GM12874 (cell line): ENCODE data around the gene ASB6.

Experiments used
- TF ChIP-seq, protein P1 (sequence below): IDR thresholded peaks from 2 replicates; pipeline ENCODE4 v1.5.1; 2011; ENCODE audit warnings: low read depth, mild to moderate bottlenecking, control low read depth, low read length, moderate library complexity; ENCODE audit not compliant: insufficient read depth

Gene ASB6

GRCh38 chr9:129602598-129603415 lies 39.1 kb downstream of the ASB6 start:
- TF ChIP-seq, protein P1, sequence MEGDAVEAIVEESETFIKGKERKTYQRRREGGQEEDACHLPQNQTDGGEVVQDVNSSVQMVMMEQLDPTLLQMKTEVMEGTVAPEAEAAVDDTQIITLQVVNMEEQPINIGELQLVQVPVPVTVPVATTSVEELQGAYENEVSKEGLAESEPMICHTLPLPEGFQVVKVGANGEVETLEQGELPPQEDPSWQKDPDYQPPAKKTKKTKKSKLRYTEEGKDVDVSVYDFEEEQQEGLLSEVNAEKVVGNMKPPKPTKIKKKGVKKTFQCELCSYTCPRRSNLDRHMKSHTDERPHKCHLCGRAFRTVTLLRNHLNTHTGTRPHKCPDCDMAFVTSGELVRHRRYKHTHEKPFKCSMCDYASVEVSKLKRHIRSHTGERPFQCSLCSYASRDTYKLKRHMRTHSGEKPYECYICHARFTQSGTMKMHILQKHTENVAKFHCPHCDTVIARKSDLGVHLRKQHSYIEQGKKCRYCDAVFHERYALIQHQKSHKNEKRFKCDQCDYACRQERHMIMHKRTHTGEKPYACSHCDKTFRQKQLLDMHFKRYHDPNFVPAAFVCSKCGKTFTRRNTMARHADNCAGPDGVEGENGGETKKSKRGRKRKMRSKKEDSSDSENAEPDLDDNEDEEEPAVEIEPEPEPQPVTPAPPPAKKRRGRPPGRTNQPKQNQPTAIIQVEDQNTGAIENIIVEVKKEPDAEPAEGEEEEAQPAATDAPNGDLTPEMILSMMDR: no peak

- TF ChIP-seq, protein P1: no peak
These were observed 40.8 kb downstream of the ASB6 start for GRCh38 chr9:129601082-129601674.

DNA sequence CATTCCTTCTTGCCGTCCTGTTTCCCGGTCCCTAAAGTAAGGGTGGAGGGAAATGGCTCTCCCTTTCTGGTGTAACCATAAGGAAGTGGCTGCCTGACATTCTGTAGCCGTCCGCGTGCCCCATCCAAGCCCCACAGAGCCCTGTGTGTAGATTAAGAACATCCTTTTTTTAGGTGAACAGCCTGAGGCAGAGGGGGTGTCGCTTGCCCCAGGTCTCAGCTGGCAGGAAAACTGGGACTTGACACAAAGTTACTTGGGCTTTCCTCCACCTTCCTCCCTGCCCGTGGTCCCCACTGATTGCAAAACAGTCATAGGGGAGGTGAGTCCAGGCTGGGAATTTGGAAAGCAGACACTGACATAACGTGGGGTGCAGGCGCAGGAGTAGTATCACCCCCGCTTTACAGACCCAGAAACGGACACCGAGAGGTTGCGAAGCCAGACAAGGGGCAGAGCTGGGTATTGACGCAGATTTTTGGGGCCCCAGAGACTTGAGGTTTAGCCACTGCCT lies 43.8 kb downstream of the ASB6 start:
- TF ChIP-seq, protein P1: no peak

DNA sequence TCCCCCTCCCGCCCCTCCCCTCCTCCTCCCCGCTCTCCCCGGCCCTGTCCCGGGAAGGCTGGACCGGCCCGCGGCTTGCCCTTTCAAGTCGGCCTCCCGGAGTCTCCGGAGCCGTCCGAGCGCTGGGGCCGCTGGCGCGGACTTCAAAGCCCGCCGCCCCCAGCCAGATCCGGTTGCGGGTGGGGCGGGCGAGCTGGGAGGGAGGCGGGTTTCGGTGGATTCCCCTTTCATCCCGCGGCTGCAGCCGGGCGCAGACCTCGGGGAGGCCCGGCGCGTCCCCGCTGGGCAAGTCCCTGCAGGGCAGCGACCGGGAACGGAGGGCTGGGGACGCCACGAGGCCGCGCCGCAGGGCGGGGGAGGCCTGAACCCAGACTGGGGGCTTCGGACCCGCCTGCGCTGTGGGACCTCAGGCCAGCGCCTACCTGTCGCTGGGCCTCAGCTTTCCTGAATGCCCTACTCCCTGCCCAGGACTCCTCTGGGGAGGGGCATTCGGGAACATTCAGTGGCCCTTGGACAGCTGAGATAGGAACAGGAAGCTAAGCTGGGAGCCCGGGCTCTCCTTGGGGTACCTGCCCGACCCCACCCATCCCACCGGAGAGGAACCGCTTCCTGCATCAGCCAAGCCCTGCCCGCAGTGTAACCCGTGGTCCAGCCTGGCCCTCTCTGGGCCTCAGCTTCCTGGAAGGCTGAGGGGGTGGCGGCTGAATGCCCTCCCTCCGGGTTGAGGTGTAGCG lies 44.4 kb downstream of the ASB6 start:
- TF ChIP-seq, protein P1: no peak

DNA sequence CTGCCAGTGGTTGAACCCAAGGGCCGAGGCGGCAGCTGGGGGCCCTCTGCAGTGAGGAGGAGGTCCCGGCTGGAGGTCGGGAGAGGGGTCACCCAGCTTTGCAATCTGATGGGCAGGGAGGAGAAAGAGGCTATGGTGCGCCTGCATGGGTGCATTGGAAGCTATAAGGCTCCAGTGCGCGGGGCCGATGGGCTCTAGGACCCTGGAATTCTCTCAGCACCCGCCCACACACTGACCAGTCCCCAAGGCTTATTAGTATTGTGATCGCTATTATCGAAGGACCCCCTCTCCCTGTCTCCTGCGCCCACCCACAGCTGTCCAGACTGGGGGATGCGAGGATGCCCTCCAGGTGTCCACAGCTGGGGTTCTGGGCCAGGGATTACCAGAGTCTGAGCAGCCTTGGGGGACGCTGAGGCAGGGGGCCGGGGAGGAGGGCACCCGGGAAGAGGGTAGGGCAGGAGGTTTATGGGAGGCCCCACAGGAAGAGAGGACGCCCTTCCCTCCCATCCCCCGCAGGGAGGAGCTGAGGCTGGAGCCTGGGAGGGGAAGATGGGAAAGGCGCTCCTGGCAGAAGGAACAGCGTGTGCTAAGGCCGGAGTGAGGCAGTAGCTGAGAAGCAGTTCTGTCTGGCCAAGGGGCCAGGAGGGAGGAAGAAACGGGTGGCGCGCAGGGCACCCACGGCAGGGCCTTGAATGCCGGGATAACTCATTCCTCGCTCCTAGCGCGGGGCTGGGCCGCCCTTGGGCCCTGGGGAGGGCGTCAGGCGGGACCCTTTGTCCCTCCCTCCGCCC lies 45.2 kb downstream of the ASB6 start:
- TF ChIP-seq, protein P1: no peak

DNA sequence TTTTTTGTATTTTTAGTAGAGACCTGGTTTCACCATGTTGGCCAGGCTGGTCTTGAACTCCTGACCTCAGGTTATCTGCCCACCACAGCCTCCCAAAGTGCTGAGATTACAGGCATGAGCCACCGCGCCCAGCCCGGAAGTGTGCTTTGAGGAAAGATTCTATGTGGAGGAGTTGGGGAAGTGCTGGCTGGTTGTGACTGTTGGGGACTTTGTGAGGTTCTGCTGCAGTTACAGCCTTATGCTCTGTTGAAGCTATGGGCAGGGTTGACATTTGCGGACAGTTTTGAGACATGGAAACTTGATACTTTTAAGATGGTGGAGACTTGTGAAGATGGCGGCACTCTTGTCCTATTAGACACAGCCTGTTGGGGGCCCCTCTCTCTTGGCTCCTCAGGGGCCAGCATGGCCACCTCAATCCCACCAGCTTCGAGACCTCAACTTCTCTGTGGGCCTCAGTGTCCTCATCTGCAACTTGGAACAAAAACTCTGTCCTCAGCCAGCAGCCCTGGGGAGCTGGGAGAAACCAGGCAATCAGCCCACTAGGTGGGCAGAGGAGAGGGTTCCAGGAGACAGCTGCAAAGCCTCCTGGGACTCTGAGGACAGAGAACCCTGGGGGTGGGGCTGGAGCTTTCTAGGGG lies 45.9 kb downstream of the ASB6 start:
- TF ChIP-seq, protein P1: no peak
